HEK293T (cell line): ENCODE measurements around the gene TAF15.

Source experiments
- BHLHE40 ChIP-seq: fragments of 450-650 bp; IDR thresholded peaks from 2 replicates; pipeline ENCODE4 v1.6.1; 2016; ENCODE audit warnings: mild to moderate bottlenecking, moderate library complexity, borderline replicate concordance
- CTBP1 ChIP-seq: fragments of 450-650 bp; IDR thresholded peaks from 2 replicates; pipeline ENCODE4 v1.6.1; 2016; ENCODE audit warnings: borderline replicate concordance
- SP1 ChIP-seq: fragments of 450-650 bp; IDR thresholded peaks from 2 replicates; pipeline ENCODE4 v1.6.1; 2017
- SUZ12 ChIP-seq: fragments of 450-650 bp; IDR thresholded peaks from 2 replicates; pipeline ENCODE4 v1.6.1; 2016; ENCODE audit warnings: mild to moderate bottlenecking
- TARDBP ChIP-seq: fragments of 450-650 bp; IDR thresholded peaks from 2 replicates; pipeline ENCODE4 v1.6.1; 2016
- ZNF384 ChIP-seq: fragments of 450-650 bp; IDR thresholded peaks from 2 replicates; pipeline ENCODE4 v1.6.1; 2016

DNA sequence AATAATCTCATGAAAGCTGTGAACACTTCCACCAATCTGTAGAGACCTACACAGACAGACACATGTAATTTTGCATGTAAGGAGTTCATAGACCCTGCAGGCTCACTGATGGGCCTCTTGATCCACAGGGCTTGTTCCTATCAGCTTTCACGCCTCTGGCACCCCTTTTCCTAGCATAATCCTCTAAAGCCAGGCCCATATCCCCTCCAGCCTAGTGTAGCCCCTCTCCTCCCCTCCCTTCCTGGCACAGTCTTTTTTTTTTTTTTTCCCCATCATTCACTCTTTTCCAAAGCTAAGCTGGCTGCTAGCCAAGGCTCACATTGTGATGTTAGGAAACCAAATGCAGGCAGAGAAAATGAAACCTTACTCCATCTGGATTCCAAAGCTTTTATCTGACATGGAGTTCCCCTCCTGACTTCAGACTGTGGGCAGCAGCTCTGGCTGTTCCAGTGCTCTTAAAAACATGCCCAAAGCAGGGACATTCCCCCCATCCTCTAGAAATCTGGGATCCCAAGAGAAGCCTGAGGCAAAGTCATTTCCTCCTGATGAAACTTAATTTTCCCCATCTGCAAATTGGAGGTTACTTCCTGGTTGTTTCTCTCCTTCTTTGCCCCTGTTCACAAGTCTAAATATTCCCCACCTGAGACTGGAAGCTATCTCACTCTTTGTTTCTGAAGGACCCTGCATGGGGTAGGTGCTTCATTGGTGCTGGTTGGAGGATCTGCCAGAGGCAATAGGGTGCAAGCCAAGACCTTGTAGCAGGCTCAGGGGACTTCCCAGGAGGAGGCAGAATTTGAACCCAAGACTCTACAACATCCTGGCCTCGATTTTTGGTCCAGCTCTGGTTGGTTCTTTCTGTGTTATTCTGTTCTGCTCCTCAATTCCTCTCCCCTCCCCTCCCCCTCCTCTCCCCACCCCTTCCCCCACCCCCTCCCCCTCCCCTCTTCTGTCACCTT, 80.8 kb downstream of the TAF15 start:
- TF ChIP-seq BHLHE40: no peak
- no peak for TF ChIP-seq CTBP1
- TF ChIP-seq ZNF384: peak; percentile 57; the same call in 1 of the 2 replicates
- no peak for TF ChIP-seq SP1
- no peak for TF ChIP-seq TARDBP
- TF ChIP-seq SUZ12: no peak
